ENCODE data around the gene SPESP1.
"Not testable (repeated sequence)": the region's sequence is repeated elsewhere in the genome, so short reads cannot be mapped to it uniquely, and the experiment has no call there.

The SPESP1 gene

DNA sequence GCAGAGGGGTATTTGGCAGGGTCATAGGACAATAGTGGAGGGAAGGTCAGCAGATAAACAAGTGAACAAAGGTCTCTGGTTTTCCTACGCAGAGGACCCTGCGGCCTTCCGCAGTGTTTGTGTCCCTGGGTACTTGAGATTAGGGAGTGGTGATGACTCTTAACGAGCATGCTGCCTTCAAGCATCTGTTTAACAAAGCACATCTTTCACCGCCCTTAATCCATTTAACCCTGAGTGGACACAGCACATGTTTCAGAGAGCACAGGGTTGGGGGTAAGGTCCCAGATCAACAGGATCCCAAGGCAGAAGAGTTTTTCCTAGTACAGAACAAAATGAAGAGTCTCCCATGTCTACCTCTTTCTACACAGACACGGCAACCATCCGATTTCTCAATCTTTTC, 33.4 kb downstream of the SPESP1 start:
- not testable (repeated sequence) for DNase-seq (ENCODE audit: low spot score)

DNA sequence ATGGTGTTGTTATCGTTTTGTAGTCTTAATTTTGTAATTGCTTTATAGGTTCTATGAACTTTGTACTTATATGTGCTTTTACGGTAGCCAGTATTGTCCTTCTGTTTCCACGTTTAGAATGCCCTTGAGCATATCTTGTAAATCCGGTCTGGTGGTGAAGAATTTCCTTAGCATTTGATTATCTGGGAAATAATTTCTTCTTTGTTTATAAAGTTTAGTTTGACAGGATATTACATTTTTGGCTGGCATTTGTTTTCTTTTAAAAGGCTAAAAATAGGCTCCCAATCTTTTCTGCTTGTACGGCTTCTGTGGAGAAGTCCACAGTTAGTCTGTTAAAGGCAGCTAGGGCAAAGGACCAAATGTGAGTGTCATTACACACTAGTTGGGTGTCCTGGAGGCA, 36.7 kb downstream of the SPESP1 start:
- DNase-seq (ENCODE audit: low spot score): no peak

DNA sequence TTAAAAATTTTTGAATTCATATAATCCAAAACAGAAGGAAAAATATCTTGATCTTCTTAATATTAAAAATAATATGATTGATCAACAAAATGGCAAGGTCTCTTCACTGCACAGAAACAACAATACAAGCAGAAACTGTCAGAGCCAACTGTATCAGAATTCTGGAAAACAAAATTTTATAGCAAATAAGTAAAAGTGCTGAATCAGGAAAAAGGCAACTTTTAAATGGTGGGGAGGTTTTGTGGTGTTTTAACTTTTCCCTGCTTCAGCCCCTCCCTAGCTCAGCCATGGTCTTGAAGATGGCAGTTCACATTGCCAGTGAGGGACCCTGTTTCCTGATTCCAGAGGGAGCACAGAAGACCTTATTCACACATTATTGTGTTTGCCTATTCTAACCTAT, 37.6 kb downstream of the SPESP1 start:
- DNase-seq (ENCODE audit: low spot score): no peak

DNA sequence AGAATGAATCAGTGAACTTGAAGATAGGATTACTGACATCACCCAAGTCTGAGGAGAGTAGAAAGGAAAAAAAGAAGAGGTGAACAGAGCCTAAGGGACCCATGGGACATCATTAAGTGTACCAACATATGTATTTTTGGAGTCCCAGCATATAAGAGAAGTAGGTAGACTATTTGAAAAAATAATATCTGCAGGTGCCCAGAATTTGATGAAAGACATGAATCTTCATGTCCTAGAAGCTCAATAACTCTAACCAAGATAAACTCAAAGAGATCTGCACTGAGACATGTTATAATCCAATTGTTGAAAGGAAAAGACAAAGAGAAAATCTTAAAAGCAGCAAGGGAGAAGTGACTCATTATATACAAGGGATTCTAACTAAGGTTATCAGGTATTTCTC, 39.0 kb downstream of the SPESP1 start:
- no peak for DNase-seq (ENCODE audit: low spot score)

DNA sequence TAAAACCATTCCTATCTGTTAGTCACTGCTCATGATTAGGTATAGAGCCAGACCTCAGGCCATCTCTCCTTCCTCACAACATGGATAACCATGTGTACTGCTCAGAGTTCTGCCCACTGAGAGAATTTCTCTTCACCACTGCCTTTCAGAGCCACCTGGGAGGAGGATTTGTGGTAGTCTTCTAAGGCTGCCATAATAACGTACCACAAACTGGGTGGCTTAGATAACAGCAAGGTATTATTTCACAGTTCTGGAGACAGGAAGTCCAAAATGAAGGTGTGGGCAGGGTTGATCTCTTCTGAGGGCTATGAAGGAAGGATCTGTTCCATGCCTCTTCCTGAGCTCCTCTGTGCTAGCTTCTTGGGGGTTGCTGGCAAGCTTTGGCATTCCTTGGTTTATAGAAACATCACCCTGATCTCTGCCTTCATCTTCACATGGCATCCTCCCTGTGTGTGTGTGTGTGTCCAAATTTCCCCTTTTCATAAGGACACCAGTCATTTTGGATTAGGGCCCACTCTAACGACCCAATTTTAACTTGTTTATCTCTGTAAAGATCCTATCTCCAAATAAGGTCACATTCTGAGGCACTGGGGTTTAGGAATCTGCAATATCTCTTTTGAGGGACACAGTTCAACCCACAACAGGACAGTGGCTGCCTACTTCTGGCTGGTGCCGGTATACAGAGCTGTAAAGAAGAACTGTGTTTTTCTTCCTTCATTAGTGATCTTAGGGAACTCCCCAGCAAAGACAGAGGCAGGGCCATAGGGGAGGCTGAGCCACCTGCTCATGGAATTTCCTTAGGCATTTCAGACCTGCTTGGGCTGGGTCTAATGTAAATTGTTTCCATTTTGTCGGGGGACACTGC, 42.1 kb downstream of the SPESP1 start:
- DNase-seq (ENCODE audit: low spot score): no peak

DNA sequence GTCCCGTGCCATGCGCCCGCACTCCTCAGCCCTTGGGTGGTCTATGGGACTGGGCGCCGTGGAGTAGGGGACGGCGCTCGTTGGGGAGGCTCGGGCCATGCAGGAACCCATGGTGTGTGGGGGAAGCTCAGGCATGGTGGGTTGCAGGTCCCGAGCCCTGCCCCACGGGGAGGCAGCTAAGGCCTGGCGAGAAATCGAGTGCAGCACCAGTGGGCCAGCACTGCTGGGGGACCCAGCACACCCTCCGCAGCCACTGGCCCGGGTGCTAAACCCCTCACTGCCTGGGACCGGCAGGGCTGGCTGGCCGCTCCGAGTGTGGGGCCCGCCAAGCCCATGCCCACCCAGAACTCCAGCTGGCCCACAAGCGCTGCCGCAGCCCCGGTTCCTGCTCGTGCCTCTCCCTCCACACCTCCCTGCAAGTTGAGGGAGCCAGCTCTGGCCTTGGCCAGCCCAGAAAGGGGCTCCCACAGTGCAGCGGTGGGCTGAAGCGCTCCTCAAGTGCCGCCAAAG, 45.4 kb downstream of the SPESP1 start:
- DNase-seq (ENCODE audit: low spot score): not testable (repeated sequence)

DNA sequence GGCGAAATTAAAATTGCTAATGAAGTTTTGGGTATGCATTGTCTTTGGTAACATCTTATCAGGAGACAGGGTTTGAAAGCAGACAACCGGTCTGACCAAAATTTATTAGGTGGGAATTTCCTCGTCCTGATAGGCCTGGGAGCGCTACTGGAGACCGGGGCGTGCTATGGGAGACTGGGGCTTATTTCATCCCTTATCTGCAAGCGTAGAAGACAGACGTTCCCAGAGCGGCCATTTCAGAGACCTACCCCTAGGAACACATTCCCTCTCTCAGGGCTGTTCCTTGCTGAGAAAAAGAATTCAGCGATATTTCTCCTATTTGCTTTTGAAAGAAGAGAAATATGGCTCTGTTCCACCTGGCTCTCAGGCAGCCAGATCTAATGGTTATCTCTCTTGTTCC, 47.1 kb downstream of the SPESP1 start:
- DNase-seq (ENCODE audit: low spot score): not testable (repeated sequence)

DNA sequence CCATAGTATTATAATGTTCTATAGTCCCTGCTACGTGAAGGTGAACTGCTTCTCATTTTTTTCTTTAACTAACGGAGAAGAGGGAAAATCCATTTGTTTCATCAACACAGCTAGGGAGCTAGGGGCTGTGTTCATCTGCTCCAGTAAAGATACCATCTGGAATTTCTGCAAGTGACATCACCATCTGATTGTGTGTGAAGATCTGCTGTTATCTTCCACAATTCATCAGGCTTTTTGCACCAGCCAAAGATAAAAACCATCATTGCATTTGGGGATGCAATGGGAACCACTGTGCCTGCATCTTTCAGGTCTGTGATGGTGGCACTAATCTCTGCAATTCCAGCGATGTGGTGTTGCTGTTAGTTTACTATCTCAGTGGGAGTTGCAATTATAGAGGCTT, 48.7 kb downstream of the SPESP1 start:
- no peak for DNase-seq (ENCODE audit: low spot score)

DNA sequence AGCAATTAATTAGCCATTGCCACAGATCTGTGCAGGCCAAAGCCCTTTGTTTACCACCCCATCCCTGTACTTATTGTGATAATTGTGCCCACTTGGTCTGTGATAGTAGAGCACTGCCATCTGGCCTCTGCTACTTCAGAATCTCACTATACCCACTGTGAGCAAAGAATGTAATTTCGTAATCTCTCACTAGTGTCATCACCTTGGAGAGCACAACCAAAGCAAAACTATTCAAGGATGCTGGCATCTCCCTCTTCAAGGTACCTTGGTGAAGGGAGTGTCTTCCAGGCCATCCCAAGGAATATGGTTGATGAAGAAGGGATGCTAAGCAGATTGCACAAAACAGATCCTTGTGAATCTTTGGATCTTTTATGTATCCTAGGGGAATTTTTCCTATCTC, 49.5 kb downstream of the SPESP1 start:
- DNase-seq (ENCODE audit: low spot score): no peak

DNA sequence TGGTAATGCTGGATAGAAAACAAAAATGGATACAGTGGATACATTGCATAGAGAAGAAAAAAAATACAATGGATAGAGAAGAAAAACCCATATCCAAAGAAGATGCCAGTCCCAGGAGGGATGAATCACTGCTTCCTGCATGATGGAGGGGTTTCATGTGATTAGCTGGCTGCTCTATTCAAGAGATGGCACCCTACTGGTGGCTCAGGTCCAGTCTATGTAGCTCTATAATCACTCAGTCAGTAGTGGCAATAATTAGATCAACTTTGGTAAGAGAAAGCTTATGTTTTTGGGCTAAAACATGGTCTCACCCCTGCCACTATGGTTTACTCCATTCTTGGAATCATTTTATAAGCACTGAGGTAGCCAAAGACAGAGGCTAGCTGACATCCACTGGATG, 50.5 kb downstream of the SPESP1 start:
- no peak for DNase-seq (ENCODE audit: low spot score)

DNA sequence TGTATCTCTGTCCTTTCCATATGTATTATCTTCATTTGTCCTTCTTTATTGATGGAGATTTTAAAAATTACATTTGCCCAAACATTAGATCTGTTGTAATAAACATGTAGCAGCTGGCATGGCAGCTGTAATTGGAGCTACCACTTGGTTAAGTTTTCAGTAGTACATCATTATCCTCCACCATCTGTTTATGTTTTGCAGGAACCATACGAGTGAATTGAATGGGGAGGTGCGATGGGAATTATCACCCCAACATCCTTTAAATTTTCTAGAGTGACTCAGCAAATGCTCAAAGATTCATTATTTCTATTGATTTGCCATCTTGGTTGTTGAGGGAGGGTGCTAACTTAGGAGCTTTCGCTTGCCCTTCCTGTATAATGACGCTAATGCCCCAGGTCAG, 51.6 kb downstream of the SPESP1 start:
- no peak for DNase-seq (ENCODE audit: low spot score)

DNA sequence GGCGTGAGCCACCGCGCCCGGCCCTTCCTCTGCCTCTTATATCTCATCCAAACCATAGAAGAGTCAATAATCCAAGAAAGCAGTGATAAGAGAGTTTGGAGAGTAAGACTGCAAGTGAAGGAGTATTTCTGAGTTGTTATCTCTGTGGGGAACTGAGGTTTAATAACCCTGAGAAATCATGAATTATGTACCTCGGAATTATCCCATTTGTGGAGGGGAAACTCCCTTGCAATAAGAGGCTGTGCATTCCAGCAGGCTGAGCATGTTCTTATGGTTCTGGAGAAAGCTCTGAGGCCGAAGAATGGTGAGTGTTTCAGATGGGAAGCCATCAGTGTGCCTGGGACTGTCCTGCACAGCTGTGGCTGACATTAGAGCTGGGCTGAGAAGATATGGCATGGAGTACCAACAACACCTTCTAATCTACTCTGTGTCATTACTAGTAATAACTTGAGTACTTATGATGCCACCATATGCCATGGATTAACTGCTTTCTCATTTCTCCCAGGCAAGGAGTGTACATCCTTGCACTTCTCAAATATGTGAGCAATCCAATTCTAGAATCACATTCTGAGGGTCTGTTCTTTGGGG, 52.7 kb downstream of the SPESP1 start:
- DNase-seq (ENCODE audit: low spot score): no peak

DNA sequence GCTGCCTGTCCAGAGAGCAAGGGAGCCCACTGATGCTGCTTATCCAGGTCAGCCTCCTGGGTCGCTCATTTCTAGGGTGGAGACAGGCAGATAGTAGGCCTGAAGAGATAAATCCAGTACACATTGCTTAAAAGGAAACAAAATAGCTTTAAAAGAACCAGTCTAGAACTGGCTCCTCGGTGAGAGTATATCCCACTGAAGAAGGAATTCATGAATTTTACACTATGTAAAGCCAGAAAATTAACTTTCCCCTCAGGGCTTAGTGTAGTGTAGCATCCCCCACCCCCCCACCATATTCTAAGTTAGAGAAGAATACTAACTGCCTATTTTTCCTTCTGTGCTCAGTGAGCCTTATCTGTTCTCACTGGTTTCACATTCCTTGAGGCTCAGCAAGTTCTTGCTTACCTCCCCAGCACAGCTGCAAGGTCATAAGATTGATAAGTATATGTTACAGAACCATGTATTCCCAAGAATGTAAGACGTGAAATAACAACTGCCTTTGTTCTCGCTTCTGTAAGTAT, 53.7 kb downstream of the SPESP1 start:
- no peak for DNase-seq (ENCODE audit: low spot score)

DNA sequence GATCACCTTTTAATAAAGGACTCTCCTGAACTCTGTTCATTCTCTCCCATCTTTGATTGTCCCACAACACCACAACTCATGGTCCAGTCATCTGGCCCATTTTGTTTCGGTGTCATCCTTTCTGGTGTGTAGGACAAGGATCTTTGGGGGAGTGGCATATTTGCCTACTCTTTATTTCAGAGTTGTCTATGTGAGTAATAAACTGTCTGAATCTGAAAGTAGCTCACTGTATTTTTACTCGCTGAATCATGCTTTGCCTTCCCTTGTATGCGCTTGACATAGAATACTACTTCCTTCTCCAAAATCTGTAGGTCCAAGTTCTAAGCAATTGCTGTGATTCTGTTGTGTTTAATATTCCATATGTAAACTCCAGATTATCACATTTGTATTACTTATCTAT, 54.3 kb downstream of the SPESP1 start:
- DNase-seq (ENCODE audit: low spot score): no peak

DNA sequence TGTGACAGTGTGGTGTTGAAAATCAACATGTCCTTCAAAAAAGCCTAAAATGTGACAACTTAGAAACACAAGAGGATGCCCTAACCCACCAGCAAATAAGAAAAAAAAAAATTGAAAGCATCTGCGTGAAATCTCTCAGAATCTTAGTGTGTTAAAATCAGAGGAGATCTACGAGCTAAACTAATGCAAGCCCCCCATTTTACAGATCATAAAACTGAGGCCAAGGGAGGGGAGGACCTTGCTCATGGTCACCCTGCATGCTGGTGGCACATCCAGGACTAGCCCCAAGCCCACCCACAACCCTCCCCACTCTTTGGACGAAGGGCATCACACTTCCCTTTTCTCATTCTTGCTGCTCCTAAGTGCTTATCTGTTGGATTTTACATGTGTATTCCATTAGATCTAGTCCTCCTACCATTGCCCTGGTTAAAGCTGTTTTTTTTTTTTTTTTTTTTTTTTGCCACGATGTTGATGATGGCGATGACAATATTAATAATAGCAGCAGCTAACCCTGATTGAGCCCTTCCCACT, 55.1 kb downstream of the SPESP1 start:
- no peak for DNase-seq (ENCODE audit: low spot score)

DNA sequence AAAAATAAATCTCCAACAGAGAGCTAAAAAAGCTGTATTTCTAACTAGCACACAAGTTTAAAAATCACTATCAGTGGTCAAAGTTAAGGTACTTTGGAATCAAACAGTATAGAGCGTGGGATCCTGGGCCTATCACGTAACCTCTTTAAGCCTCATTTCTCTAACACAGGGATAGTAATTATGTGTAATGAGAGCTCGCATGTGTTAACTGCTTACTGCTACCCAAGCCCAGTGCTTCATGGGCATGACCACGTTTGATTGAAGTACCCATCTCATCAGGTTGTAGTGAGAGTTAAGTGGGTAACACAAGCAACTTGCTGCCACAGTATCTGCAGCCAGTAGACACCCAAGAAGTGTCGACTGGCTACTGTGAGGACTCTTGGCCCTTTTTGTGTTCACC, 56.0 kb downstream of the SPESP1 start:
- DNase-seq (ENCODE audit: low spot score): no peak

DNA sequence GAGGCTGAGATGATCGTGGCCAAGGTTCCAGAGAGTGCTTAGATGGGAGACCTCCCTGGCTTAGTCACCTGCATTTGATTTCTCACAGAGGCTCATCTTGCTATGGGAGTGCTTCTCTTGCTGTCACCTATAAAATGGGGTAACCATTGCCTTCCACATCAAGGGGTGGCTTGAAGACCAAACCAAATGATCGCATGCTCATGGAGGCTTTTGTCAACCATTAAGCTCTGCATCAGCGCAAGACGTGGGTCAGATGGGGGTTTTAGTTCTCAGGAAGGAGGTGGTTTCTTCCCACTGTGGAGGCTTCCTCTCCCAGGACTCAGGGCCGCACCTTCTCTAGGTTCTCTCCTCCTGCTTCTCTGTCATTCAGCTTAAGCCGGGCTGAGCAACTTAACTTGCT, 56.8 kb downstream of the SPESP1 start:
- no peak for DNase-seq (ENCODE audit: low spot score)

DNA sequence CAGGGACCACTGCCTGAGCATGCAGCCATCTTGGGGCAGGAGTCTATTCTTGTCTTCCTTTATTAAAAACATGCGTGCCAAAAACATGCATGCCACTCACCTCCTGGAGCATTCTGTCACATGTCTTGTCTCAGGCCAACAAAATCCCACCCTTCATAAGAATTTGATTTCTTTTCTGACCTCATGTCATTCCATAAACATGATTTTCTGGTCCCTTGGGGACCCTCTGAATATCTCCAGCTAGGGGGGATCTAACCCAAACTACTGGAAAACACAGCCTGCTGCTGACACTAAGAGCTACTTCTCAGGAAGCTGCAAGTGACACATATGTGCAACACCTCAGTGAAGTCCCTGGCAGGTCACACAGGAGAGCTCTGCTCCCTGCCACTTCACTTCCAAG, 57.4 kb downstream of the SPESP1 start:
- DNase-seq (ENCODE audit: low spot score): no peak

DNA sequence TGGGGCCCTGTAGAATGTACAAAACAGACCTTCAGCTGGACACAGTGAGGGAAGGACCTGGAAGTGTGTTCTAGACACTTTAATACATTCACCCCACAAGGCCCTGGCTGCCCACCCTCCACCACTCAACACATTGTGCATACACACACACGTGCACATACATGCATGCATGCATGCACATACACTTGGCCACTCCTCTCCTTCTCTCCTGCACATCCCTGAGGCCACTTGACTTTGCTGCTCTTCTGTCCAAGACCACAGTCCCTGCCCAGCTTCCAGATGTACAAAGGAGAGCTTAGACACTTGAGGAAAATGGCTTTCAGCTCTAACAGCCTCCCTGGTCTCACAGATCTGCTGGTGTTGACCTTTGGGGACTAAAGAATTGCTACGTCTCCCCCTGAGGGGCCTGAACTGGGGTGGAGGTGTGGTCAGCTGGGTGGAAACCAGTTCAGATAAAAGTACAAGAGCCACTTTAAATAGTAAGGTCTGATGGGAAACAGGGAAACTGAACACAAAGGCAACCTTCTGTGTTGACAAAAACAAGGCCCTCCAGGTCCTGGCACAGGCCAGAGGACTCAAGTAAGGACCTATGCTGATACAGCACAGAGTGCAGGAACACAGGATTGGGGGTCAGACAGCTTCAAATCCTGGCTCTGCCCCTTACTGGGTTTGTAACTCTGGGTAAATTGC, 59.4 kb downstream of the SPESP1 start:
- no peak for DNase-seq (ENCODE audit: low spot score)

DNA sequence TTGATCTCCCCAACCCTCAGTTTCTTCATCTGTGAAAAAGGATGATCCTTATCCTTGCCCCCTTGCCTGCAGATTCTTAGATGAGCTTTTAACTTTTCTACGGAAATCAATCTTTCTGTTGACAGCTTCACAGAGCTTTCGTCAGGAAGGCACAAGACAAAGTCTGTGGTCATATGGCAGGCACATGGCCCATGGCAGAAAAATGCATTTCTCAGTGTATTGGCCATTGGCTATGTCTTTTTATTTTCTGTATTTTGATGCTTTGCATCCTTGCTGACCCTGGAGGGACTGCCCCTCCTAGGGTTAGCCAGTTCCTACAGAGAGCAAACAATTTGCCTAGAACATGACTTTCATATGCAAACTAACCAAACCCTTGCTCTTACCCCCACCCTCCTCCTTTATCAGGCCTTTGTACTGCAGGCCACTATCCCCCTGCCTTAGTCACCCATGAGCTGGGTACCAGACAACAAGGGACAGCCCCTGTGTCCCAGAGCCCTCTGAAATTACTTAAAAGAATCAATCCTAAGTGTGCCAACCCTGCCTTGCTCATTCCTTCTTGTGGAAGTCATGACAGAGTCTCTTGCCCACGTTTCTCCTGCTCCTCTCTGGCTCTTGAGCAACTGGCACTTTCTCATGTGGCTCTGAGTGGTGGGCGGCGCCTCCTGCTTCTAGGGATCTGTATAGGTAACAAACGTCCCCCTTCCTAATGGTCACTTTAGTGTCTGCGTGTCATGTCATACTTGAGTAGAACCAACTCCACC, 60.1 kb downstream of the SPESP1 start:
- DNase-seq (ENCODE audit: low spot score): no peak

DNA sequence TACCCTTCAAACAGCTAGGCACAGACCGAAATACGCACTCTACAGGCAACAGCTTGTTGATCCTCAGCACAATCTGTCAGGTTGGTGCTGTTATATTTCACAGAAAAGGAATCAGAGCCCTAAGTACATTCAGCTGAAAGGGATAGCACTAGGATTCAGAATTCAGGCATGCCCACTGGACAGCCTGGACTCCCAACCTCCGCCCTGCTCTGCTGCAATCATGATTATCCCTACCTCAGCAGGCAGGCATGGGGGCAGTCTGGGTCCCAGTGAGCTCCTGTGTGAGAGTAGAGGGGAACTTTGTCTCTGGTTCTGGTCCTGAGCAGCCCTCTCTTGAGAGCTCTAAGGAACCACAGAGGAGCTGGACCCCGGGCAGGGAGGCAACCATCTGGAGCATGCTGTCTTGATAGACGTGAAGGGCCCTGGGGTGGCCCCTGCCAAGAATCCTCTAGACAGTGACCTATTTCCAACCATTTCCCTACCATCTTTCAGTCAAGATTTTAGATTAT, 60.7 kb downstream of the SPESP1 start:
- no peak for DNase-seq (ENCODE audit: low spot score)

DNA sequence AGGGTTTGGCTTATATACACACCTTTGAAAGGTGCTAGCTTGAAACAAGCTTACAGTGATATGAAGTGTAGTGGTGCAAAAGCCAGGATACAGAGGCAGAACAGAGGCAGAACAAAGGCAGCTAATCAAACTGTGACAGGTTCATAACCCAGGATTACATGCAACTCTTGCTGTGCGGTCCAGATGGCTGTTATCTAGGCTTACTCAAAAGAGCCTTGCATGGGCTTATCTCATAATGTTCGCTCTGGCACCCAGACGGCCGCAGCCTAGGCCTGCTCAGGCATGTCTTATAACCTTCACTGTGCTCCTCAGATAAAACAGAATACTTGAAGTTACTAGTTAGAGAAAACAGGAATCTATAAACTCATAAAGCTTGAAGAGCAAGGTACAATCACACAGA, 61.4 kb downstream of the SPESP1 start:
- DNase-seq (ENCODE audit: low spot score): no peak
